HG03060 (cell line): ENCODE data around the gene TSPAN5.
"Not testable (repeated sequence)": the region's sequence is repeated elsewhere in the genome, so short reads cannot be mapped to it uniquely, and the experiment has no call there.

Source experiments
- ATAC-seq: cut with Tn5 transposase; IDR thresholded peaks from one replicate; pipeline ENCODE4 v1.9.1; 2021; ENCODE audit warnings: low read depth, moderate number of reproducible peaks; ENCODE audit not compliant: unreplicated experiment

TSPAN5 gene

GRCh38 chr4:98565681-98566301 lies 92.6 kb downstream of the TSPAN5 start:
- ATAC-seq, result no peak

GRCh38 chr4:98564852-98565251 lies 93.6 kb downstream of the TSPAN5 start:
- ATAC-seq, result no peak

GRCh38 chr4:98560321-98560720 lies 98.1 kb downstream of the TSPAN5 start:
- no peak for ATAC-seq

- no peak for ATAC-seq
Measured at GRCh38 chr4:98558471-98559169, 99.8 kb downstream of the TSPAN5 start.

- no peak for ATAC-seq
Measured at GRCh38 chr4:98557194-98557892, 101.1 kb downstream of the TSPAN5 start.

GRCh38 chr4:98556451-98556850 lies 102.0 kb downstream of the TSPAN5 start:
- ATAC-seq, result no peak

- ATAC-seq, result no peak
Measured at GRCh38 chr4:98555798-98556445, 102.5 kb downstream of the TSPAN5 start.

- no peak for ATAC-seq
Measured at GRCh38 chr4:98546910-98547594, 111.4 kb downstream of the TSPAN5 start.

GRCh38 chr4:98544818-98545414 lies 113.5 kb downstream of the TSPAN5 start:
- no peak for ATAC-seq

GRCh38 chr4:98544141-98544817 lies 114.1 kb downstream of the TSPAN5 start:
- no peak for ATAC-seq

GRCh38 chr4:98542011-98542410 lies 116.4 kb downstream of the TSPAN5 start:
- no peak for ATAC-seq

GRCh38 chr4:98540803-98541202 lies 117.6 kb downstream of the TSPAN5 start:
- no peak for ATAC-seq

- no peak for ATAC-seq
Measured at GRCh38 chr4:98539741-98540140, 118.7 kb downstream of the TSPAN5 start.

- ATAC-seq, result no peak
Measured at GRCh38 chr4:98539299-98539698, 119.1 kb downstream of the TSPAN5 start.

- ATAC-seq, result no peak
Measured at GRCh38 chr4:98536631-98537030, 121.8 kb downstream of the TSPAN5 start.

- ATAC-seq, result not testable (repeated sequence)
Measured at GRCh38 chr4:98534146-98534545, 124.3 kb downstream of the TSPAN5 start.

- ATAC-seq, result no peak
Measured at GRCh38 chr4:98530572-98530971, 127.8 kb downstream of the TSPAN5 start.

- no peak for ATAC-seq
Measured at GRCh38 chr4:98529970-98530569, 128.3 kb downstream of the TSPAN5 start.

- no peak for ATAC-seq
Measured at GRCh38 chr4:98528882-98529281, 129.5 kb downstream of the TSPAN5 start.
